H1 (cell line): Measurements from ENCODE around the gene PPP1R13B. TPM values are rescaled to one million over a fixed set of nuclear protein-coding genes. Genes with fewer than 3 reads are reported as not detected.
A peak's percentile ranks its signal among the peaks of the same experiment; 100 is the strongest.

ENCODE experiments used
- CTCF ChIA-PET: fragments of 300-600 bp; sonication (Branson Sonifier 250); formaldehyde crosslinking; loops from one replicate; lab custom pipeline; 2021; ENCODE audit not compliant: partially characterized antibody; lab: Charles Lee
- POLR2A ChIA-PET: fragments of 300-600 bp; sonication (Branson Sonifier 250); formaldehyde crosslinking; loops from one replicate; lab custom pipeline; 2021; ENCODE audit warnings: inconsistent platforms; ENCODE audit not compliant: partially characterized antibody; lab: Charles Lee
- DNase-seq, 2 experiments: peaks; one replicate each; pipeline versions ENCODE4 v3.0.0 to v3.0.0-alpha.2; 2010 to 2022; ENCODE audit warnings: low spot score in 2 of 2, low read depth in 1 of 2, mixed read lengths in 1 of 2
- FAIRE-seq: peaks from 2 replicates; lab custom pipeline; 2011; peaks lifted over from hg19 to GRCh38; lab: Jason Lieb, UNC
- H2AFZ ChIP-seq: 2 replicates; pipeline ENCODE4 v1.8.1; 2012; ENCODE audit warnings: low read length, inconsistent platforms
- H2AK5ac ChIP-seq: 2 replicates; pipeline ENCODE4 v1.6.1; 2013; ENCODE audit warnings: low read depth, low read length
- H2BK120ac ChIP-seq: replicated peaks from 2 replicates; pipeline ENCODE3; 2013; ENCODE audit warnings: low read depth, low read length, inconsistent platforms
- H2BK12ac ChIP-seq: 2 replicates; pipeline ENCODE4 v1.6.1; 2013; ENCODE audit warnings: low read depth, low read length
- H2BK15ac ChIP-seq: 2 replicates; pipeline ENCODE4 v1.6.1; 2013; ENCODE audit warnings: low read length
- H2BK20ac ChIP-seq: 2 replicates; pipeline ENCODE4 v1.6.1; 2013; ENCODE audit warnings: low read length
- H2BK5ac ChIP-seq: 2 replicates; pipeline ENCODE4 v1.6.1; 2013; ENCODE audit warnings: low read depth, low read length
- H3K14ac ChIP-seq: 2 replicates; pipeline ENCODE4 v1.6.1; 2013; ENCODE audit warnings: inconsistent platforms; ENCODE audit not compliant: insufficient read length
- H3K18ac ChIP-seq: 2 replicates; pipeline ENCODE4 v1.6.1; 2013; ENCODE audit warnings: low read length; ENCODE audit errors: extremely low read depth
- H3K23ac ChIP-seq: 2 replicates; pipeline ENCODE4 v1.6.1; 2013; ENCODE audit warnings: inconsistent platforms; ENCODE audit not compliant: insufficient read length
- H3K23me2 ChIP-seq: 2 replicates; pipeline ENCODE4 v1.6.1; 2013; ENCODE audit warnings: low read depth, low read length
- H3K27ac ChIP-seq: 2 replicates; pipeline ENCODE4 v1.6.1; 2011; ENCODE audit warnings: low read depth, low read length, inconsistent platforms
- H3K27me3 ChIP-seq, 4 experiments: replicated peaks in 1 of 4; 1 replicate in 1 of 4; 2 replicates in 3 of 4; pipeline versions ENCODE4 v1.6.1 to v1.8.1; 2011 to 2013; ENCODE audit warnings: low read length in 3 of 4, mild to moderate bottlenecking in 3 of 4, inconsistent platforms in 2 of 4, mixed read lengths in 2 of 4, moderate library complexity in 1 of 4; ENCODE audit not compliant: control insufficient read depth in 3 of 4, insufficient read depth in 3 of 4; ENCODE audit errors: extremely low read depth in 1 of 4
- H3K36me3 ChIP-seq, 4 experiments: 2 replicates each; pipeline versions ENCODE4 v1.6.1 to v1.8.1; 2011 to 2013; ENCODE audit warnings: mild to moderate bottlenecking in 4 of 4, low read length in 3 of 4, moderate library complexity in 2 of 4, control low read depth in 1 of 4, inconsistent platforms in 1 of 4; ENCODE audit not compliant: insufficient read depth in 4 of 4, control insufficient read depth in 2 of 4
- H3K4ac ChIP-seq: replicated peaks from 2 replicates; pipeline ENCODE3; 2013; ENCODE audit warnings: low read length, low read depth, mixed read lengths, inconsistent platforms; ENCODE audit not compliant: insufficient read length
- H3K4me1 ChIP-seq, 4 experiments: replicated peaks in 1 of 4; 1 replicate in 1 of 4; 2 replicates in 3 of 4; pipeline versions ENCODE4 v1.6.1 to v1.8.1; 2011 to 2013; ENCODE audit warnings: low read length in 3 of 4, inconsistent platforms in 2 of 4, mixed read lengths in 1 of 4; ENCODE audit not compliant: insufficient read depth in 4 of 4, control insufficient read depth in 3 of 4
- H3K4me2 ChIP-seq, 2 experiments: 2 replicates each; pipeline versions ENCODE4 v1.6.1 to v1.8.1; 2011 to 2013; ENCODE audit warnings: low read depth in 2 of 2, low read length in 2 of 2, control low read depth in 1 of 2, inconsistent platforms in 1 of 2, mild to moderate bottlenecking in 1 of 2; ENCODE audit not compliant: insufficient read depth in 1 of 2
- H3K4me3 ChIP-seq, 4 experiments: fragments of 200-600, 300-600 bp in 1 of 4; sonication (generic), shearing (Covaris generic), sonication (Bioruptor Twin) in 1 of 4; 2 replicates each; pipeline versions ENCODE4 v1.5.1 to v1.8.1; 2011 to 2016; ENCODE audit warnings: low read length in 4 of 4, low read depth in 3 of 4, control low read depth in 2 of 4, inconsistent platforms in 2 of 4, mild to moderate bottlenecking in 2 of 4, mixed read lengths in 1 of 4, moderate library complexity in 1 of 4; ENCODE audit not compliant: insufficient read depth in 2 of 4; ENCODE audit errors: extremely low read depth in 1 of 4
- H3K56ac ChIP-seq: replicated peaks from 2 replicates; pipeline ENCODE3; 2013; ENCODE audit warnings: low read depth, mild to moderate bottlenecking, mixed read lengths, low read length, inconsistent platforms; ENCODE audit not compliant: insufficient read length
- H3K79me1 ChIP-seq: 2 replicates; pipeline ENCODE4 v1.6.1; 2013; ENCODE audit warnings: low read depth, low read length, control low read depth
- H3K79me2 ChIP-seq, 2 experiments: 2 replicates each; pipeline versions ENCODE4 v1.6.1 to v1.8.1; 2012 to 2013; ENCODE audit warnings: low read length in 2 of 2, mild to moderate bottlenecking in 2 of 2, inconsistent platforms in 1 of 2; ENCODE audit not compliant: insufficient read depth in 2 of 2, control insufficient read depth in 1 of 2
- H3K9ac ChIP-seq, 4 experiments: replicated peaks in 1 of 4; 1 replicate in 1 of 4; 2 replicates in 3 of 4; pipeline versions ENCODE4 v1.6.1 to v1.8.1; 2011 to 2013; ENCODE audit warnings: low read depth in 3 of 4, low read length in 3 of 4, control low read depth in 2 of 4, mild to moderate bottlenecking in 2 of 4, moderate library complexity in 2 of 4, inconsistent platforms in 1 of 4; ENCODE audit errors: extremely low read depth in 1 of 4
- H3K9me3 ChIP-seq, 2 experiments: 2 replicates each; pipeline versions ENCODE4 v1.6.1 to v1.8.1; 2012 to 2013; ENCODE audit warnings: mild to moderate bottlenecking in 2 of 2, moderate library complexity in 2 of 2, control low read depth in 1 of 2, inconsistent platforms in 1 of 2, low read depth in 1 of 2, low read length in 1 of 2, mixed read lengths in 1 of 2; ENCODE audit not compliant: insufficient read depth in 2 of 2
- H4K20me1 ChIP-seq, 2 experiments: replicated peaks in 1 of 2; 2 replicates each; pipeline versions ENCODE3 to v1.8.1; 2011 to 2013; ENCODE audit warnings: inconsistent platforms in 2 of 2, low read length in 2 of 2, mild to moderate bottlenecking in 1 of 2; ENCODE audit not compliant: insufficient read depth in 2 of 2, control insufficient read depth in 1 of 2
- H4K5ac ChIP-seq: 2 replicates; pipeline ENCODE4 v1.6.1; 2013; ENCODE audit warnings: low read length, low read depth, mixed read lengths, inconsistent platforms; ENCODE audit not compliant: insufficient read length
- H4K8ac ChIP-seq: 2 replicates; pipeline ENCODE4 v1.8.0; 2013; ENCODE audit warnings: mild to moderate bottlenecking, moderate library complexity, low read length, inconsistent platforms; ENCODE audit not compliant: insufficient read depth; ENCODE audit errors: extremely low read depth
- H4K91ac ChIP-seq: replicated peaks from 2 replicates; pipeline ENCODE3; 2013; ENCODE audit warnings: low read length, mixed read lengths, inconsistent platforms; ENCODE audit not compliant: insufficient read length
- CREB1 ChIP-seq: IDR thresholded peaks from 2 replicates; pipeline ENCODE4 v1.6.1; 2012; ENCODE audit warnings: inconsistent platforms
- EGR1 ChIP-seq: IDR thresholded peaks from 2 replicates; pipeline ENCODE4 v1.6.1; 2011; ENCODE audit warnings: low read depth, low read length, borderline replicate concordance
- RFX5 ChIP-seq: IDR thresholded peaks from 2 replicates; pipeline ENCODE4 v1.6.1; 2011; ENCODE audit warnings: low read depth, low read length, improper control_type of control experiment, borderline replicate concordance
- RXRA ChIP-seq: IDR thresholded peaks from 2 replicates; pipeline ENCODE4 v1.6.1; 2011; ENCODE audit warnings: low read depth, mild to moderate bottlenecking, low read length, moderate library complexity; ENCODE audit not compliant: insufficient read depth
- SP1 ChIP-seq: IDR thresholded peaks from 2 replicates; pipeline ENCODE4 v1.6.1; 2011; ENCODE audit warnings: low read depth, low read length
- SP4 ChIP-seq: IDR thresholded peaks from 2 replicates; pipeline ENCODE4 v1.6.1; 2012; ENCODE audit warnings: low read length, inconsistent platforms
- SRF ChIP-seq: IDR thresholded peaks from 2 replicates; pipeline ENCODE4 v1.6.1; 2011; ENCODE audit warnings: mild to moderate bottlenecking, low read depth, low read length, moderate library complexity
- WGBS, 2 experiments: shearing (Covaris generic) in 1 of 2; methylation state at CpG; one replicate each; pipeline versions ENCODE4 v1.1.6 to v1.1.7; 2013 to 2015; ENCODE audit warnings: low lambda C conversion rate in 2 of 2, mixed read lengths in 2 of 2, inconsistent platforms in 1 of 2, low coverage in 1 of 2, missing lambda C conversion rate in 1 of 2; ENCODE audit not compliant: insufficient replicate concordance in 2 of 2, insufficient coverage in 1 of 2, insufficient read length in 1 of 2; ENCODE audit errors: extremely low coverage in 1 of 2, missing lambda C conversion rate in 1 of 2; 5-methylcytosine and 5-hydroxymethylcytosine counted together
- polyA plus RNA-seq, 7 experiments: library from polyadenylated mRNA; depleted of rRNA in 3 of 7; stranded (reverse) in 5 of 7; unstranded in 2 of 7; fragments of >200 nt in 5 of 7; fragments of 200-250 nt in 2 of 7; gene quantifications; 1 replicate in 5 of 7; 2 replicates in 1 of 7; 4 replicates in 1 of 7; pipeline versions ENCODE4 v1.2.1 to v1.2.3, GENCODE V29; 2011 to 2013; ENCODE audit warnings: missing spikeins in 2 of 7, mixed read lengths in 2 of 7
- total RNA-seq: library from RNA; stranded (reverse); fragmentation: NEBNext Ultra II Directional; extraction: Animal tissue kit (Norgen Biotek cat#: 25700); gene quantifications from 2 replicates; pipeline ENCODE4 v1.2.1, GENCODE V29; 2021

PPP1R13B gene
- total and polyA plus RNA-seq, 2 of the 8 experiments (the other 6 are each of a cell fraction or from before 2014, with no cell fraction given): 2.6 to 8.9 TPM

DNA sequence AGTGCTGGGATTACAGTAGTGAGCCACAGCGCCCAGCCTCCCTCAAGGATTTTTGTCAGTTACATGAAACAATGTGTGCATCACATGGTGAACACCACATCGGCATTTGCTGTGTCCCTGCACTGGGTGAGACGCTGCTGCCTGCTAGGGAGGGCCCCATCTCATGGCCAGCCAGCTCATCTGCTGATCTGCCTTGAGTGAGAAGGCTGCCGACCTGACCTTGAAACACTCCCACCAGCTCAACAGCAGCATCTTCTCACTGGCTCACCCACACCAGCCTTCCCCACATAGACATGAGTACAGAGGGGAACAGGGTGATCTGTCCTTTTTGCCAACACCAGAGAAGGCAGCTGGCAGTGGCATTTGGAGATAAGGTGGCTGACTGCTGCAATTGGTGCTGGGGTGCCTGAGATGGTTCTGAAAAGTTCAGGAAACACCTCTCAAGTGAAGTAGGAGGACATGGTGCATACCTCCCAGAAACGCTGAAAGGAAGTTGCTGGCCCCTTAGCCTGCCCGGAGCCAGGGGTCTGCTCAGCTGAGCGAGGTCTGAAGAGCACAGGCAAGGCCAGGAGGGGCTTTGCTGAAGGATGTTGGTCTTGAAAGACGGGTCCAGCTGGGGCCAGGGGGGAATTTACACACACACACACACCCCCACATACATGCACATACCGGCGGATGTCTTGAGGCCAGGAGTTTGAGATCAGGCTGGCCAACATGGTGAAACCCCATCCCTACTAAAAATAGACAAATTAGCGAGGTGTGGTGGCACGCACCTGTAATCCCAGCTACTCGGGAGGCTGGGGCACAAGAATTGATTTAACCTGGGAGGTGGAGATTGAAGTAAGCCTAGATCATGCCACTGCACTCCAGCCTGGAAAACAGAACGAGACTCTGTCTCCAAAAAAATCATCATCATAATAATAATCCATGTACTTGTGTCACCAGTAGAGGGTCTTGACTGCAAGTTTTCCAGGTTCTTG lies 14.3 kb upstream of the PPP1R13B start:
- H4K20me1 ChIP-seq: no peaks in the 10 kb centered on the region
- 0 out of 2 replicates have a peak overlapping the region, but pooled peaks have one; percentile 39 for H2BK5ac ChIP-seq
- POLR2A ChIA-PET: interaction anchor here (1.6 kb wide), 1 partner anchor 13 kb away, joined by 4 read pairs; no protein-coding TSS in a partner anchor
- FAIRE-seq: no peak
- H2BK120ac ChIP-seq: no peak overlapping the region
- CTCF ChIA-PET: interaction anchor here (0.6 to 1.6 kb wide), 4 partner anchors 40 to 858 kb away, joined by 3 to 6 read pairs (median 4); a partner anchor contains a TSS
- H3K9ac ChIP-seq: no peak overlapping the region
- 86% methylated on average over 14 of the region's 14 CpGs; no CpG with 5 or more reads in 1 of the 2 experiments for WGBS, 2 experiments
- no peaks in the 10 kb centered on the region for H3K79me2 ChIP-seq
- no peak overlapping the region for H2AFZ ChIP-seq
- H4K91ac ChIP-seq: no peak overlapping the region
- H3K4me1 ChIP-seq: peaks cover 0 to 7% (median 2%) of the 10 kb centered on the region in 4 experiments; a peak in 6 of 7 replicates
- no peak overlapping the region for H3K14ac ChIP-seq
- no peak overlapping the region for H3K56ac ChIP-seq
- no peak overlapping the region for H3K4me2 ChIP-seq
- H4K5ac ChIP-seq: no peak overlapping the region
- H3K9me3 ChIP-seq: no peaks in the 10 kb centered on the region
- no peak for DNase-seq
- no peak overlapping the region for H3K4me3 ChIP-seq
- H2BK20ac ChIP-seq: no peak overlapping the region
- H3K36me3 ChIP-seq: no peaks in the 10 kb centered on the region
- no peak overlapping the region for H3K18ac ChIP-seq
- no peaks in the 10 kb centered on the region for H3K79me1 ChIP-seq
- H2BK15ac ChIP-seq: 0 out of 2 replicates have a peak overlapping the region, but pooled peaks have one; percentile 72
- H4K8ac ChIP-seq: no peak overlapping the region
- no peak overlapping the region for H2AK5ac ChIP-seq
- H3K27me3 ChIP-seq: no peaks in the 10 kb centered on the region
- H3K4ac ChIP-seq: no peak overlapping the region
- H2BK12ac ChIP-seq: 0 out of 2 replicates have a peak overlapping the region, but pooled peaks have one; percentile 35
- H3K23me2 ChIP-seq: no peaks in the 10 kb centered on the region
- H3K23ac ChIP-seq: no peak overlapping the region
- H3K27ac ChIP-seq: no peak overlapping the region
- TF ChIP-seq RFX5: no peak
- TF ChIP-seq EGR1: no peak
- TF ChIP-seq SRF: no peak
- TF ChIP-seq SP1: no peak
- no peak for TF ChIP-seq SP4
- no peak for TF ChIP-seq RXRA
- TF ChIP-seq CREB1: no peak
